ENCODE measurements around the gene NID1.
A peak's percentile ranks its signal among the peaks of the same experiment; 100 is the strongest.

Gene NID1

DNA sequence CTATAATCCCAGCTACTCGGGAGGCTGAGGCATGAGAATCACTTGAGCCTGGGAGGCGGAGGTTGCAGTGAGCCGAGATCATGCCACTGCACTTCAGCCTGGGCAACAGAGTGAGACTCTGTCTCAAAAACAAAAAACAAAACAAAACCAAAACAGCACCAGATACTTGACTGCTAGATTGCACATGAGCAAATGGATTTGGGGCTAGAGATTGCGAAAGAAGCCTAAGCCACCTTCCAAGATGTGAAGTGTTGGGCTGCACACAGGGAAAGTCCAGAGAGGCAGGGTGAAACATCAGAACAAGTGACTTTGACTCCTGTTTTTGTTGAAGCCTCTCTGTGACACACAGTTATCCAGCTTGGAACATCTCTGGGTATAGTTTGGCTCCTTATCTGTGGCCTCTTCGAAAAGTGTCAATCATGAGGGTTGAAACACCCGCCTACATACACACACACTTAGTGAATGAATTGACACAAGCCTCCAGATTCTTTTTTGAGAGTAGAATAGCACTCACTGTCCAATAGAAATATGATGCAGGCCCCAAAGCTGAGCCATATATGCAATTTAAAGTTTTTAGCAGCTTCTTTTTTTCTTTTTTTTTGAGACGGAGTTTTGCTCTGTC is 43.2 kb upstream of the NID1 start:
- TF ChIP-seq, protein P1, sequence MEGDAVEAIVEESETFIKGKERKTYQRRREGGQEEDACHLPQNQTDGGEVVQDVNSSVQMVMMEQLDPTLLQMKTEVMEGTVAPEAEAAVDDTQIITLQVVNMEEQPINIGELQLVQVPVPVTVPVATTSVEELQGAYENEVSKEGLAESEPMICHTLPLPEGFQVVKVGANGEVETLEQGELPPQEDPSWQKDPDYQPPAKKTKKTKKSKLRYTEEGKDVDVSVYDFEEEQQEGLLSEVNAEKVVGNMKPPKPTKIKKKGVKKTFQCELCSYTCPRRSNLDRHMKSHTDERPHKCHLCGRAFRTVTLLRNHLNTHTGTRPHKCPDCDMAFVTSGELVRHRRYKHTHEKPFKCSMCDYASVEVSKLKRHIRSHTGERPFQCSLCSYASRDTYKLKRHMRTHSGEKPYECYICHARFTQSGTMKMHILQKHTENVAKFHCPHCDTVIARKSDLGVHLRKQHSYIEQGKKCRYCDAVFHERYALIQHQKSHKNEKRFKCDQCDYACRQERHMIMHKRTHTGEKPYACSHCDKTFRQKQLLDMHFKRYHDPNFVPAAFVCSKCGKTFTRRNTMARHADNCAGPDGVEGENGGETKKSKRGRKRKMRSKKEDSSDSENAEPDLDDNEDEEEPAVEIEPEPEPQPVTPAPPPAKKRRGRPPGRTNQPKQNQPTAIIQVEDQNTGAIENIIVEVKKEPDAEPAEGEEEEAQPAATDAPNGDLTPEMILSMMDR (IDR thresholded peaks at IDR 0.05; ENCODE audit: low read depth, low read length) = no peak
- in situ Hi-C loops (cut with HindIII; ENCODE audit: low sequenced_read_pairs) = no loop called here
- DNase-seq (ENCODE audit: low read depth, low spot score) = no peak
- no peak overlapping the region for H3K4me3 ChIP-seq (ENCODE audit: low read depth, low read length)

DNA sequence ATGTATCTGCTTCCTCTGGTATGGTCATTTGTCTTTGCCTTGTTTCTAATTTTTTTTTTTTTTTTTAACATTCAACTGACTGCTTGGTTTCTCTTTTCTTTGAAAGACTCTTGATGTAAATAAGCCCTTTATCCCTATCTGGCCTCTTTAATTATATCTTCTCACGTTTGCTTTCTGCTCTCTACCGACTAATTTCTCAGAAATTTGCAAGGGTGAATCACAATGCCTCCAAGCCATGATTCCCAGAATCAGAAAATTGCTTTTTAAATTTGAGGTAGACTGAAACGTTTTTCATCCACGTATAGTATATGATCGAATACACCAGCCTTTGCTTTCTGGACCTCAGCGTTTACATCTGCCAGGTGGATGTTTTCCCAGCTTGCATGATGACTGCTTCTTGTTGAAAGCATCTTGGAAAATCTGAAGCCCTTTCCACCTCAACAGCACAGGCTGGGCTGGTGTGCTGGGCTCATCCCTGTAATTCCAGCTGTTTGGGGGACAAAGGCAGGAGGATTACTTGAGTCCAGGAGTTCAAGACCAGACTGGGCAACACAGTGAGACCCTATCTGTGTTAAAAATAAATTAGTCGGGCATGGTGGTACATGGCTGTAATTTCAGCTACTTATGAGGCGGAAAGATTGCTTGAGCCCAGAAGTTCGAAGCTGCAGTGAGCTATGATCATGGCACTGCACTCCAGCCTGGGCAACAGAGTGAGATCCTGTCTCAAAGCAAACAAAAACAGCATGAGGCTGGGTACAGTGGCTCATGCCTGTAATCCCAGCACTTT is 42.4 kb upstream of the NID1 start:
- in situ Hi-C loops (cut with HindIII; ENCODE audit: low sequenced_read_pairs) = no loop called here
- no peak for DNase-seq (ENCODE audit: low read depth, low spot score)
- H3K4me3 ChIP-seq (ENCODE audit: low read depth, low read length) = no peak overlapping the region
- TF ChIP-seq, protein P1 (IDR thresholded peaks at IDR 0.05; ENCODE audit: low read depth, low read length) = no peak

DNA sequence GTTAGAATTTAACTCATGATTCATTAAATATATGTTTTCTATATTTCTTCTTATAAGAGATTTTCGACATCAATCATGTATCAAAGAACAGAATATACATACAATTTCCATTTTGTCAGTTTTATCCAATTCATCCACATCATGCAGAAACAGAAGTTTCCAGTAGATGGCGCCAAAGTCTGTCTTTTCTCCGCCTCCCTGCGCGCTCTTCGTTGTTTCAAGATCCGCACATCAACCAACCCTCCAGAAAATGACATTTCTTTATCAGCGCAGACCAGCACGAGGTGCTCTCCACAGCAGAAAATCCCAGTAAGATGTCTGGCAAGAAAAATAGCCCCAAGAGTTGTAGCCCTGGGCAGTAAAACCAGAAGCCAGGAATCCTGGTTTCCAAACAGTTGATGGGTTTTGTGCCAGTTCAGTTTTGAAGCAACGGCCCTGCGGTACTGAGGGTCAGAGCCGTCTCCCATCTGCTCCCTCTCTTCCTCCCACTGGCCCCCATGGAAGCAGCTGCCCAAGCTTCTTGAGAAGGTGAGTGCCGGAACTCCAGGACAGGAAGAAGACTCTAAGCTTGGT is 38.8 kb upstream of the NID1 start:
- in situ Hi-C loops (cut with HindIII; ENCODE audit: low sequenced_read_pairs) = no loop called here
- no peak overlapping the region for H3K4me3 ChIP-seq (ENCODE audit: low read depth, low read length)
- peak; percentile 63 for DNase-seq (ENCODE audit: low read depth, low spot score)
- TF ChIP-seq, protein P1 (IDR thresholded peaks at IDR 0.05; ENCODE audit: low read depth, low read length) = peak; percentile 71

DNA sequence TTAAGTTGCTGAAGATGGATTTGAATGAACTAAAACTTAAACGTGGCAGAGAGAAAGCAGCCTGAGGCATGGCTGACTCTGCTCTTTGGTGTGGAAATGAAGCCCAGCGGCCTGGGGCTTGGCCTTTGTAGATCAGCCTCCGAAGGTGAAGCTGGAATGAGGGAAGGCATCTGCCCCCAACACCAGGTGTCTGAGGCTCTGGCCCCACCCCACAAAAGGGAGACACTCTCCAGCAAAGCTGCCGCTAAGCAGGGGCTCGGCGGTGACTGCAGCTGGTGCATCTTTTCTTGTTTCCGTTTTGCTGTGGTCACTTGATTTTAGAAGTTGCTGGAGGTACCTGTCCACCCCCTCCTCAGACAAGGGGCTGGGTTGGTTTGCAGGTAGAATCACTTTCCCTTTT is 38.2 kb upstream of the NID1 start:
- TF ChIP-seq, protein P1 (IDR thresholded peaks at IDR 0.05; ENCODE audit: low read depth, low read length) = no peak
- no peak overlapping the region for H3K4me3 ChIP-seq (ENCODE audit: low read depth, low read length)
- in situ Hi-C loops (cut with HindIII; ENCODE audit: low sequenced_read_pairs) = no loop called here
- DNase-seq (ENCODE audit: low read depth, low spot score) = no peak

DNA sequence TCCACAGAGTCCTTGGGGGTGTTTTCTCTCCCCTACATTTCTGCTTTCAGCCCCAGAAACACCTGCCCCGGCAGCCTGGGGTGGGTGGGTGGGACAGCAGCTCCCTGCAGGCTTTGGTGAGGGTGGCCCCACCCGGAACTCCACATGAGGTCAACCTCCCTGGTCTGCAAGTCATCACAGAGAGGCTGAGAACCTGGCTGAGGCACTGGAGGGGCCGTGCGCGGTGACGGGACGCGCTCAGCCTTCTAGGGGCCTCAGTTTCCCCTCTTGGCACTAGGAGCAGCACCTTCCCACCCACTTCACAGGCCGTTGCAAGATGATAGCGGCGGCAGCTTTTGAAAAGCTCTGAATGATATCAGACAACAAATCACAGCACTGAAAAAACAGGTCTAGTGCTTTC is 37.7 kb upstream of the NID1 start:
- TF ChIP-seq, protein P1 (IDR thresholded peaks at IDR 0.05; ENCODE audit: low read depth, low read length) = no peak
- DNase-seq (ENCODE audit: low read depth, low spot score) = no peak
- no peak overlapping the region for H3K4me3 ChIP-seq (ENCODE audit: low read depth, low read length)
- in situ Hi-C loops (cut with HindIII; ENCODE audit: low sequenced_read_pairs) = no loop called here

DNA sequence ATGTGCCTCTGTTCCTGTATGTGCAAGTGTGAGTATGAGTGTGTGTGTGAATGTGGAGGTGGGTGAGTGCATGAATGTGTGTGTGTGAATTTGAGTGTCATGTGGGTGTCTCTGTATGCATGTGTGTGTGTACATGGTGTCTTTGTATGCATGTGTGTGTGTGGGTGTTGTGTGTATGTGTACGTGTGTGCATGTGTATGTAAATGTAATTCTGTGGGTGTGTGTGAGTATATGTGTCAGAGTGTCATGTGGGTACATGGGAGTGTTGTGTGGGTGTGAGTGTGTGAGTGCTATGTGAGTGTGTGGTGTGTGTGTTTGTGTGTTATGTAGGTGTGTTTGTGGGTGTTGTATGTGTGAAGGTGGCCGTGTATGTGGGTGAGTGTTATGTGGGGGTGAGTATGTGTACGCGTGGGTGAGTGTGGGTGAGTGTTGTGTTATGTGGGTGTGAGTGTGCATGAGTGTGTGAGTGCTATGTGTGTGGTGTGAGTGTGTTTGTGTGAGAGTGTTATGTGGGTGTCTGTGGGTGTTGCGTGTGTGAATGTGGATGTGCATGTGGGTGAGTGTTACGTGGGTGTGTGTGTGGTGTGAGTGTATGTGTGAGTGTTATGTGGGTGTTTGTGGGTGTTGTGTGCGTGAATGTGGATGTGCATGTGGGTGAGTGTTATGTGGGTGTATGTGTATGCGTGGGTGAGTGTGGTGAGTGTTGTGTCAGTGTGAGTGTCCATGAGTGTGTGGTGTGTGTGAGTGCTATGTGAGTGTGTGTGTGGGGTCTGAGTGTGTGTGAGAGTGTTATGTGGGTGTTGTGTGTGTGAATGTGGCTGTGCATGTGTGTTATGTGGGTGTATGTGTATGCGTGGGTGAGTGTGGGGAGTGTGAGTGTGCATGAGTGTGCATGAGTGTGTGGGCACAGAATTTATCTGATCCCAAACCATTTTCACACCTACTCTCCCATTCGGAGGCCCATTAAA is 36.6 kb upstream of the NID1 start:
- DNase-seq (ENCODE audit: low read depth, low spot score) = no peak
- in situ Hi-C loops (cut with HindIII; ENCODE audit: low sequenced_read_pairs) = no loop called here

More for the DNA sequence above, 36.6 kb upstream of the NID1 start:
- H3K4me3 ChIP-seq (ENCODE audit: low read depth, low read length) = no peak overlapping the region
- TF ChIP-seq, protein P1 (IDR thresholded peaks at IDR 0.05; ENCODE audit: low read depth, low read length) = no peak

Measured in astrocyte of the spinal cord (primary cell).